A549 treated with ZK216348 at 1 μM for 4 hours (cell line): Measurements from ENCODE around the gene TLCD3A. TPM values are rescaled to one million over a fixed set of nuclear protein-coding genes. Genes with fewer than 3 reads are reported as not detected.

Experiments
- total RNA-seq: library from RNA; stranded (reverse); fragments of 200-300 nt; extraction: Qiagen RNA extraction; gene quantifications from 5 replicates; pipeline ENCODE4 v1.2.3, GENCODE V29; 2022; ENCODE audit warnings: low read depth

Gene TLCD3A
- 53.3 to 61.1 TPM (median 60.4 TPM) in 5 replicates for total RNA-seq

DNA sequence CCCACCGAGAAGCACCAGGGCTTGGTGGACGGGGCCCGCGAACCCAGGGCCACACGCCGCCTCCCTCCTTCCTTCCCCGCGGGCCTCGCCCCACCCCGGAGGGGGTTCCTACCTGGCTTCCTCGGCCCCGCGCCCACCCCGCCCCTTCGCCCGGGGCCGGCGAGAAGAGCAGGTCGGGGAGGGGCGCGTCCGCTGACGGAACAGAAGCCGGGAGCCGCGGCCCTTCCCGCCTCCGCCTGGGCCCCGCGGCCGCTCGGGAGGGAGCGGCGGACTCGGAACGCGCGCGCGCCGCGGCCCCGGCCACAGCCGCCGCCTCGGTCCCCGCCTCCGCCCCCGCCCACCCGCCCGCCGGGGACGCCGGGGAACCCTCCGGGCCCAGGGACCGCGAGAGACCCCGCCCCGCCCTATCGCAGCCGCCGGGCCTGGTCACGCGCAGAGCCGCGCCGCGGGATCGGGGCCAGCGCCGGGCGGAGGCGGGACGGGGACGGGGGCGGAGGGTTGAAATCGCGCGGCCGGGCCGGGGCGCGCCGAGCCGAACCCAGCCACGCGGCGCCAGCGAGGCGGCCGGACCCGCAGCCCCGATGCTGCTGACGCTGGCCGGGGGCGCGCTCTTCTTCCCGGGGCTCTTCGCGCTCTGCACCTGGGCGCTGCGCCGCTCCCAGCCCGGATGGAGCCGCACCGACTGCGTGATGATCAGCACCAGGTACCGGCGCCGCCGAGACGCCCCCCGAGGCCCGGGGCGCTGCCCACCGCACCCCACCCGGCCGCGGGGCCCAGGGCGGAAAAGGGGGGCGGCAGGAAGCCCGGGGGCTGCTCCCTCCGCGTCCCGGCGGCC lies at the start of gene TLCD3A:
TSS of gene TLCD3A (plus strand) at position 530 of the 835 bp plus-strand sequence. CDS start at position 582, 52 bp downstream.

DNA sequence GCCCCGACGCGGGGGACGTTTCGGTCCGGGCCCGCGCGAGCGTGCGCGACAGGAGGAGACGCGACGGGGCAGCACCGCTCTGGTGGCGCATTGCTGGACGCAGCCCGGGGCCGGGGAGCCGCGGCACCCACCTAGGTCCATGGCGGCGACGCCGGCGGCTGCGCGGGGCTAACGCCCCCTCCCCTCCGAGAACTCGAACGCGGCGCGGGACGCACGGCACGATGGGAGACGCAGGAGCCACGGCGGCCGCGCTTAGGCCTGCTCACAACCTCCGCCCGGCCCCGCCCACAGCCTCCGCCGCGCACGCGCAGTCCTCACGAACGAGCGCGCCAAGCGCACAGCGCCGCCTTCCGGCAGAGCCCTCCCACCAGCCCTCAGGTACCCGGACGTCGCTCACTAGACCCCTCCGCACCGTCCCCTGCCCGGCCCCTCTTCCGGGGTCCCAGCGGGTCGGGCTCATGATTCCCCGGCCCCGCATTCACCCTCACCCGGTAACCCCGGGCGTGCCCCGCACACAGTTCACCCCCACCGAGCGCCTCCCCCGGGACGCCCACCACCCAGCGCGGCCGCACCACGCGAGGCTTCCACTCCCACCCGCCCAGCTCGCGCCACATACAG lies 19.7 kb downstream of the TLCD3A start, which contains the start of gene GEMIN4:
TSS of gene GEMIN4 (minus strand) at position 263 of the 618 bp plus-strand sequence. CDS start at position 141, 122 bp downstream.

DNA sequence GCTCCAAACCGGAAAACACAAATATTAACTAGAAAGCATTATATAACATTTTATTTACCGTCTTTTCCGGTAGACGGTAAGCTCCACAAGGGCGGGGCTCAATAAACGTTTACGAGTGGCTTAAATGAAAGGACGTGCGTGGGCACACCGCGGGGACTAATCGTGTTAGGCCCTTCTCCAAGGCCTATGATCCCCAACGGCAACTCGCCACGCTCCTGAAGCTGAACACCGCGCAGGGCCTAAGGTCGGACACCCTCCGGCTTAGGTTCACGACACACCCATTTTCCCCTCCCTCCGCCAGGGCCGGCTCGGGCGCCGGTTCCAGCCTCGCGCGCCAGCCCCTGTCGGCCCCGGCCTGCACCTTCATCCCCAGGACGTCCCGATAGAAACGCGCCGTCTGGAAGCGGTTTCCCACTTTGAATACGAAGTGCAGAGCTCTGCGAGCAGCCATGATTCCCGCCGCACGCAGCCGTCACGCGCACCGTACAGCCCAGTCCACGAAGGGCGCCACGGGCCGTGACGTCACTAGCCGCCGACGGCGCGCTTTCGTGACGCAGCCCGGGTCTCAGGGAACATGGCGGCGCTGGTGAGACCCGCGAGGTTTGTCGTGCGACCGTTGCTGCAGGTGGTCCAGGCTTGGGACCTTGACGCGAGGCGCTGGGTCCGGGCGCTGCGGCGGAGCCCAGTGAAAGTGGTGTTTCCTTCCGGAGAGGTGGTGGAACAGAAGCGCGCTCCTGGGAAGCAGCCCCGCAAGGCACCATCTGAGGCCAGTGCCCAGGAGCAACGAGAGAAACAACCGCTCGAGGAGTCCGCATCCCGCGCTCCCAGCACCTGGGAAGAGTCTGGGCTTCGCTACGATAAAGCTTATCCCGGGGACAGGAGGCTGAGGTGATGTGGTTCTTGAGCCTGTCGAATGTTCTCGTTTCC lies 49.7 kb downstream of the TLCD3A start, which contains the start of the genes GLOD4 and MRM3:
TSS of gene GLOD4 (minus strand) at position 476 of the 927 bp plus-strand sequence. CDS start at position 451, 25 bp downstream.
TSS of gene MRM3 (plus strand) at position 549 of the 927 bp plus-strand sequence. CDS start at position 575, 26 bp downstream.

Other genes starting within 250 kb of the TLCD3A start
- gene VPS53, start 17.8 kb upstream of the TLCD3A start, total RNA-seq = 22.8 to 29.1 TPM (median 26.7 TPM) in 5 replicates
- gene GEMIN4, start 19.7 kb downstream of the TLCD3A start, total RNA-seq = 41.9 to 63.7 TPM (median 59.1 TPM) in 5 replicates
- 95.5 to 171 TPM (median 96.4 TPM) in 5 replicates for gene GLOD4, start 49.7 kb downstream of the TLCD3A start, total RNA-seq
- gene MRM3, start 49.8 kb downstream of the TLCD3A start, total RNA-seq = 41.6 to 46.1 TPM (median 43.3 TPM) in 5 replicates
- 16.3 to 27.7 TPM (median 26.7 TPM) in 5 replicates for gene NXN, start 247.2 kb downstream of the TLCD3A start, total RNA-seq